GM23248 (cell line): Measurements from ENCODE around the gene VPS13D.

Experiments used
- EZH2 ChIP-seq: fragments of 200-600 bp; sonication (generic); IDR thresholded peaks from 2 replicates; pipeline ENCODE4 v1.6.1; 2018; ENCODE audit warnings: antibody characterized with exemption, mild to moderate bottlenecking; ENCODE audit not compliant: insufficient read depth, poor library complexity, severe bottlenecking
- EZH2phosphoT487 ChIP-seq: fragments of 200-600 bp; sonication (generic); IDR thresholded peaks from 2 replicates; pipeline ENCODE4 v1.6.1; 2018; ENCODE audit warnings: antibody characterized with exemption, moderate library complexity, mild to moderate bottlenecking, low read depth; ENCODE audit not compliant: insufficient read depth

- TF ChIP-seq EZH2 = no peak
- TF ChIP-seq EZH2phosphoT487 = no peak
Observed at GRCh38 chr1:12488666-12489354, 259.0 kb downstream of the VPS13D start.
